Keratinocyte (primary cell): ENCODE measurements around the gene RENBP.

ENCODE experiments used
- EZH2 ChIP-seq: IDR thresholded peaks from one replicate; pipeline ENCODE4 v1.6.1; 2012; ENCODE audit warnings: inconsistent platforms, mild to moderate bottlenecking, low read length, moderate library complexity
- TF ChIP-seq, protein P1 (sequence below), 3 experiments: IDR thresholded peaks in 1 of 3; conservative IDR thresholded peaks in 1 of 3; optimal IDR thresholded peaks in 1 of 3; 2 replicates in 2 of 3; 3 replicates in 1 of 3; pipeline versions ENCODE3 to v1.5.1; 2011; ENCODE audit warnings: low read length in 3 of 3, mild to moderate bottlenecking in 3 of 3, moderate library complexity in 2 of 3, control low read depth in 1 of 3, inconsistent platforms in 1 of 3; ENCODE audit not compliant: insufficient read depth in 2 of 3; ENCODE audit errors: extremely low read depth in 1 of 3

DNA sequence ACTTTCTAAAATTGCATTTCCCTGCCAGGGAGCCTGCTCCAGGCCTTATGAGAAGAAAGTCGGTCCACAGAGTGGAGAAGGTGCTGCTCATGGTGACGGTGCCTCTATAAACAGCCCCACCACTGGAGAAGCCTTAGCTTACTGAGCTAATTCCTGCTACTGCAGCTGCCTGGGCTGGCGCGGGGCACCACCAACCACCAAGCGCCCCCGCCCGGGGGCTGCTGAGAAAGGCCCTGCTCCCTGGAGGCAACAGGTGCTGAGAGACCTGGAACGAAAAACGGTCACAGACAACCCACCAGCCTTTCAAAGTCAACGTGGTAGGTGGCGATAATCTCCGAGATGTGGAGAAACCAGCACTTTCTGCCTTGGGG lies 24.3 kb upstream of the RENBP start:
- TF ChIP-seq, protein P1, sequence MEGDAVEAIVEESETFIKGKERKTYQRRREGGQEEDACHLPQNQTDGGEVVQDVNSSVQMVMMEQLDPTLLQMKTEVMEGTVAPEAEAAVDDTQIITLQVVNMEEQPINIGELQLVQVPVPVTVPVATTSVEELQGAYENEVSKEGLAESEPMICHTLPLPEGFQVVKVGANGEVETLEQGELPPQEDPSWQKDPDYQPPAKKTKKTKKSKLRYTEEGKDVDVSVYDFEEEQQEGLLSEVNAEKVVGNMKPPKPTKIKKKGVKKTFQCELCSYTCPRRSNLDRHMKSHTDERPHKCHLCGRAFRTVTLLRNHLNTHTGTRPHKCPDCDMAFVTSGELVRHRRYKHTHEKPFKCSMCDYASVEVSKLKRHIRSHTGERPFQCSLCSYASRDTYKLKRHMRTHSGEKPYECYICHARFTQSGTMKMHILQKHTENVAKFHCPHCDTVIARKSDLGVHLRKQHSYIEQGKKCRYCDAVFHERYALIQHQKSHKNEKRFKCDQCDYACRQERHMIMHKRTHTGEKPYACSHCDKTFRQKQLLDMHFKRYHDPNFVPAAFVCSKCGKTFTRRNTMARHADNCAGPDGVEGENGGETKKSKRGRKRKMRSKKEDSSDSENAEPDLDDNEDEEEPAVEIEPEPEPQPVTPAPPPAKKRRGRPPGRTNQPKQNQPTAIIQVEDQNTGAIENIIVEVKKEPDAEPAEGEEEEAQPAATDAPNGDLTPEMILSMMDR (optimal IDR thresholded peaks at IDR 0.05 in 1 of 3, IDR thresholded peaks at IDR 0.05 in 1 of 3, conservative IDR thresholded peaks at IDR 0.05 in 1 of 3; ENCODE audit: extremely low read depth in 1 of 3, insufficient read depth in 2 of 3, low read length in 3 of 3) = no peak
- TF ChIP-seq EZH2 = no peak
